Heart right ventricle (tissue), 16 donors: ENCODE measurements around the gene SEPTIN14. TPM values are rescaled to one million over a fixed set of nuclear protein-coding genes. Genes with fewer than 3 reads are reported as not detected.

Source experiments
- ATAC-seq, 8 donors: fragments of 200-7000 bp; cut with Tn5 transposase; one replicate each; pipeline ENCODE4 v1.9.1; 2020; ENCODE audit warnings: mild to moderate bottlenecking in 8 of 8, moderate library complexity in 8 of 8, moderate number of reproducible peaks in 1 of 8
- DNase-seq, 2 donors: peaks; one replicate each; pipeline ENCODE4 v3.0.0-alpha.2; 2020
- H3K27ac ChIP-seq, 10 donors: fragments of 200-600 bp; sonication (generic) in 2 of 10; one replicate each; pipeline versions ENCODE4 v1.5.0 to v1.8.0; 2020 to 2022; ENCODE audit warnings: mild to moderate bottlenecking in 3 of 10
- H3K27me3 ChIP-seq, 7 donors: fragments of 200-600 bp; one replicate each; pipeline ENCODE4 v1.8.0; 2021 to 2022; ENCODE audit warnings: mild to moderate bottlenecking in 2 of 7
- H3K36me3 ChIP-seq, 9 donors: fragments of 200-600 bp; sonication (generic) in 1 of 9; one replicate each; pipeline versions ENCODE4 v1.5.0 to v1.8.0; 2020 to 2022; ENCODE audit warnings: mild to moderate bottlenecking in 2 of 9
- H3K4me1 ChIP-seq, 9 donors: fragments of 200-600 bp; sonication (generic) in 1 of 9; one replicate each; pipeline versions ENCODE4 v1.5.0 to v1.8.0; 2020 to 2022; ENCODE audit warnings: mild to moderate bottlenecking in 4 of 9
- H3K4me3 ChIP-seq, 10 donors: fragments of 200-600 bp; sonication (generic) in 2 of 10; one replicate each; pipeline versions ENCODE4 v1.5.0 to v1.8.0; 2020 to 2022; ENCODE audit warnings: mild to moderate bottlenecking in 7 of 10, moderate library complexity in 2 of 10
- H3K9me3 ChIP-seq, 11 donors: fragments of 200-600 bp in 10 of 11; sonication (generic) in 2 of 11; one replicate each; pipeline versions ENCODE4 v1.5.0 to v1.8.0; 2013 to 2022; ENCODE audit warnings: mild to moderate bottlenecking in 2 of 11, control low read depth in 1 of 11, moderate library complexity in 1 of 11
- CTCF ChIP-seq, 9 donors: fragments of 200-600 bp; sonication (generic) in 2 of 9; IDR thresholded peaks; one replicate each; pipeline versions ENCODE4 v1.5.0 to v1.8.0; 2021 to 2022; ENCODE audit warnings: antibody characterized with exemption in 9 of 9, mild to moderate bottlenecking in 5 of 9, moderate library complexity in 1 of 9
- WGBS, 2 donors: extraction: QIAGEN DNeasy Blood & Tissue Kit; methylation state at CpG; one replicate each; pipeline ENCODE4 v1.1.7; 2013; ENCODE audit warnings: inconsistent platforms in 1 of 2; 5-methylcytosine and 5-hydroxymethylcytosine counted together
- intact Hi-C, 10 donors: fragments of 100-400 bp; cut with DNase I; formaldehyde crosslinking; loops; one replicate each; pipeline versions ENCODE4 v1.11.1 to v1.14.2; 2022
- polyA plus RNA-seq, 2 donors: library from polyadenylated mRNA; stranded (reverse); fragments of 200-250 nt; gene quantifications; one replicate each; pipeline ENCODE4 v1.2.3, GENCODE V29; 2013
- total RNA-seq, 10 donors: library from RNA; stranded (reverse); fragmentation: NEBNext Ultra II Directional in 3 of 10; extraction: Animal tissue kit (Norgen Biotek cat#: 25700) in 3 of 10; gene quantifications; one replicate each; pipeline versions ENCODE4 v1.2.1 to v1.2.4, GENCODE V29; 2021 to 2023
- donor health status: Arrhythmogenic right ventricular cardiomyopathy.
- donor health status: ischemic (EF 13 %, LVEDD 7.1; RV severe dilation, severe dysfunction).
- donor health status: healthy with polysubstance abuse.
- donor health status: DM: no; HTN: yes; CAD: no.
- donor health status: DM: no; HTN: no; CAD: no.
- donor health status: ischemic (EF 25% LVEDD 6.9; RV normal size, moderate dysfunction).
- donor health status: ischemic (EF 25% LVEDD 5.7; RV mildly dilated, moderate dysfunction).
- donor health status: healthy.
- donor health status: DM: yes; HTN: yes; CAD: no.
- donor health status: Ischemic cardiomyopathy.
- donor health status: ischemic (EF 35%, LVEDD 5.7; RV mildly dilated, moderate dysfunction).
- donor health status: nonischemic (EF 11% LVEDD 7.7; RV severe dilation, severe dysfunction).
- donor health status: DM: yes; HTN: yes; CAD: no.
- donor health status: PGD.
- donor health status: ischemic (EF 29% LVEDD 5.4; RV normal size, mild dysfunction).
- donor health status: nonischemic (EF 23%, LVEDD 6.1; RV moderate dilation, normal function).

The SEPTIN14 gene
- total and polyA plus RNA-seq, 12 donors: not detected

DNA sequence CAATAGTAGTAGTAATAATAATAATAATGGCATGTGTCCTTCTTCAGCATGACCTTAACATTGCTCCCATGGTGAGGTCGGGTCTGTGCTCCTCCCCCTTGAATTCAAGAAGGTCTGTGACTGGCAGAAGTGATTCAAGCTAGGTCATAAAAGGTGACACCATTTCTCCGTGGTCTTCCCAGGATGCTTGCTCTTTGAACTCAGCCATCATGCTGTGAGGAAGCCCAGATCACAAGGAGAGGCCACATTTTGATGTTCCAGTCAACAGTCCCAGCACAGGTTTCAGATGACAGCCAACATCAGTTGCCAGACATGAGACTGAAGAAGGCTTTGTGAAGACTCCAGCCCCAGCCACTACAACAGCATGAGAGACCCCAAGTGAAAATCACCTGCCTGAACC, 83.9 kb downstream of the SEPTIN14 start:
- WGBS, 2 donors: 23 to 37% methylated on average over 2 of the region's 2 CpGs
- H3K36me3 ChIP-seq: peaks cover 0 to 2% (median 0%) of the 10 kb centered on the region in 9 donors
- H3K27me3 ChIP-seq: no peaks in the 10 kb centered on the region
- H3K27ac ChIP-seq: no peak overlapping the region
- intact Hi-C loops: no loop called here
- ATAC-seq (no peak), DNase-seq (no peak)
- H3K9me3 ChIP-seq: no peaks in the 10 kb centered on the region
- H3K4me3 ChIP-seq: no peak overlapping the region
- TF ChIP-seq CTCF (IDR thresholded peaks at IDR 0.05): no peak
- no peaks in the 10 kb centered on the region for H3K4me1 ChIP-seq

GRCh38 chr7:55776196-55776595, 86.4 kb downstream of the SEPTIN14 start:
- WGBS, 2 donors: 92 to 95% methylated on average over 8 of the region's 8 CpGs
- no peaks in the 10 kb centered on the region for H3K27me3 ChIP-seq
- no peaks in the 10 kb centered on the region for H3K4me1 ChIP-seq
- TF ChIP-seq CTCF (IDR thresholded peaks at IDR 0.05): no peak
- H3K9me3 ChIP-seq: no peaks in the 10 kb centered on the region
- DNase-seq (no peak), ATAC-seq (no peak)
- no peak overlapping the region for H3K27ac ChIP-seq
- intact Hi-C loops: no loop called here
- peaks cover 0 to 11% (median 0%) of the 10 kb centered on the region in 9 donors for H3K36me3 ChIP-seq
- no peak overlapping the region for H3K4me3 ChIP-seq

- no peak overlapping the region for H3K27ac ChIP-seq
- H3K4me3 ChIP-seq: no peak overlapping the region
- H3K9me3 ChIP-seq: no peaks in the 10 kb centered on the region
- no peaks in the 10 kb centered on the region for H3K27me3 ChIP-seq
- intact Hi-C loops: no loop called here
- peaks cover 0 to 11% (median 0%) of the 10 kb centered on the region in 9 donors for H3K36me3 ChIP-seq
- no peaks in the 10 kb centered on the region for H3K4me1 ChIP-seq
- no peak for DNase-seq
- 35 to 48% methylated on average over 11 of the region's 11 CpGs for WGBS, 2 donors
- ATAC-seq: no peak
- no peak for TF ChIP-seq CTCF (IDR thresholded peaks at IDR 0.05)
Observed at GRCh38 chr7:55775051-55775420, 87.5 kb downstream of the SEPTIN14 start.

DNA sequence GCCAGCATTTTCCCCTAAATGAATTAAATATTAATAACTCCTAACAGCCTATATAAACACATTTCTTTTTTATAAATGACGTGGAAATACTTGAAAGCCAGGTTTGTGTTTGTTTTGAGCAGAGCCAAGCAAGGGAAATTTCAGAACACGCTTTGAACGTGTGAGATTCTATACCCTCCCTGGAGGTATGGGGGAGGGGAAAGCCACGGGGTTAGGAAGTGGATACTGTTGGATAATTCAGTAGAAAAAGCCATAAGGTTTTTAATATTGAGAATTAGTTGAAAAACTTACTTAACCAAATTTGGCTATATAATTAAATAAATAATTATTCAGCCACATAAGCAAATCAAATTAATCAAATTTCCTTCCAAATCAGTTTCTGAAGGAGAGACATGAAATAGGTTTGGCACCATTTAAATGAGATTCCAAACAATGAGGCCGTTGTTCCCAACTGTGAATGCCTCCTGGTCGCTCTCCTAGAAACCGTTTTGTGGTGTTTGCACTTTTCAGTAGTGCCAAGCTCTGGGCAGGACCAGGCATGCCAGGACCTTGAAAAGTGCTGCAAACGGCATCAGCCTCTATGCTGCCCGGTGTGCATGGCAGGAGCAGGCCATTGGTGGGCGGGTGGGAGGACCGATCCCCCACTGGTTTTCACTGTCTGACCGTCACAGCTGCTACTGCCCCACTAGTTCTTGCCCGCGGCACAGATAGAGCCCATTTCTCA, 88.1 kb downstream of the SEPTIN14 start:
- Histone ChIP-seq H3K36me3 (peaks cover 0 to 11% (median 0%) of the 10 kb centered on the region in 9 donors), H3K9me3 (no peaks in the 10 kb centered on the region), H3K27ac (no peak overlapping the region), H3K4me3 (no peak overlapping the region), H3K27me3 (no peaks in the 10 kb centered on the region), H3K4me1 (no peaks in the 10 kb centered on the region)
- intact Hi-C loops: no loop called here
- TF ChIP-seq CTCF (IDR thresholded peaks at IDR 0.05): no peak
- DNase-seq: no peak
- 59 to 62% methylated on average over 14 of the region's 14 CpGs for WGBS, 2 donors
- no peak for ATAC-seq
